Stimulated activated CD8-positive, alpha-beta memory T cell treated with anti-CD3 and anti-CD28 coated beads, Interleukin-7, amount 100 ng/mL, for 4 hours (primary cell): ENCODE results near the gene LEF1.

ENCODE experiments used
- DNase-seq, 2 donors: peaks; one replicate each; pipeline ENCODE4 v3.0.0-alpha.2; 2020; ENCODE audit warnings: low read depth in 2 of 2

LEF1 gene

GRCh38 chr4:108001540-108002135 is 167.1 kb downstream of the LEF1 start:
- DNase-seq, result no peak

- no peak for DNase-seq
These were observed 168.7 kb downstream of the LEF1 start for GRCh38 chr4:107999932-108000539.

GRCh38 chr4:107997794-107998193 is 170.9 kb downstream of the LEF1 start:
- no peak for DNase-seq
